ENCODE data around the gene PTPRC. TPM values are rescaled to one million over a fixed set of nuclear protein-coding genes. Genes with fewer than 3 reads are reported as not detected.

Gene PTPRC
- polyA plus RNA-seq, 3 donors from 2014 or later, result 1,000 to 1,490 (median 1,080) TPM

GRCh38 chr1:198628067-198628455, 10.8 kb upstream of the PTPRC start:
- peaks cover 72 to 80% of the 10 kb centered on the region in 2 donors for H3K4me1 Mint-ChIP-seq
- no peaks in the 10 kb centered on the region for H3K9me3 Mint-ChIP-seq
- H3K27ac Mint-ChIP-seq, result peak overlapping the region; percentile 42 to 95 (median 84)
- H3K36me3 Mint-ChIP-seq, result peaks cover 0 to 4% (median under 1%) of the 10 kb centered on the region in 3 donors
- no peak for DNase-seq
- H3K4me3 Mint-ChIP-seq, result peak overlapping the region; percentile 50 to 76 (median 66)
- peaks cover 0 to 7% (median 2%) of the 10 kb centered on the region in 3 donors for H3K27me3 Mint-ChIP-seq (ENCODE audit: low read depth in 3 of 3)

- no peak for DNase-seq
- H3K27me3 Mint-ChIP-seq (ENCODE audit: low read depth in 3 of 3), result peaks cover 3 to 6% (median 4%) of the 10 kb centered on the region in 3 donors
- peak overlapping the region in 3 of 5 donors; percentile 3 to 14 (median 7) for H3K4me3 Mint-ChIP-seq
- peak overlapping the region; percentile 42 to 95 (median 86) for H3K27ac Mint-ChIP-seq
- H3K4me1 Mint-ChIP-seq, result peaks cover 74 to 80% of the 10 kb centered on the region in 2 donors
- H3K36me3 Mint-ChIP-seq, result peaks cover 4 to 12% (median 6%) of the 10 kb centered on the region in 3 donors
- H3K9me3 Mint-ChIP-seq, result peaks cover 0 to 2% (median 0%) of the 10 kb centered on the region in 6 donors
These were observed 9.2 kb upstream of the PTPRC start for GRCh38 chr1:198629610-198630009.

- Mint-ChIP-seq H3K9me3 (peaks cover 0 to 2% (median 0%) of the 10 kb centered on the region in 6 donors), H3K4me3 (no peak overlapping the region), H3K4me1 (peaks cover 71 to 77% of the 10 kb centered on the region in 2 donors), H3K27ac (peak overlapping the region in 1 of 6 donors; percentile 9), H3K27me3 (ENCODE audit: low read depth in 3 of 3) (peaks cover 4 to 6% (median 4%) of the 10 kb centered on the region in 3 donors), H3K36me3 (peaks cover 4 to 12% (median 6%) of the 10 kb centered on the region in 3 donors)
- DNase-seq, result no peak
These were observed 8.0 kb upstream of the PTPRC start for GRCh38 chr1:198630863-198631262.

GRCh38 chr1:198631292-198631691, 7.5 kb upstream of the PTPRC start:
- H3K27ac Mint-ChIP-seq, result no peak overlapping the region
- H3K36me3 Mint-ChIP-seq, result peaks cover 4 to 12% (median 6%) of the 10 kb centered on the region in 3 donors
- H3K4me3 Mint-ChIP-seq, result no peak overlapping the region
- H3K27me3 Mint-ChIP-seq (ENCODE audit: low read depth in 3 of 3), result peaks cover 4 to 6% (median 4%) of the 10 kb centered on the region in 3 donors
- peaks cover 71 to 77% of the 10 kb centered on the region in 2 donors for H3K4me1 Mint-ChIP-seq
- H3K9me3 Mint-ChIP-seq, result peaks cover 0 to 2% (median 0%) of the 10 kb centered on the region in 6 donors
- no peak for DNase-seq

- no peak overlapping the region for H3K27ac Mint-ChIP-seq
- H3K27me3 Mint-ChIP-seq (ENCODE audit: low read depth in 3 of 3), result peaks cover 2 to 4% (median 4%) of the 10 kb centered on the region in 3 donors
- peaks cover 0 to 2% (median 0%) of the 10 kb centered on the region in 6 donors for H3K9me3 Mint-ChIP-seq
- no peak overlapping the region for H3K4me3 Mint-ChIP-seq
- peaks cover 71 to 77% of the 10 kb centered on the region in 2 donors for H3K4me1 Mint-ChIP-seq
- H3K36me3 Mint-ChIP-seq, result peaks cover 4 to 12% (median 6%) of the 10 kb centered on the region in 3 donors
- DNase-seq, result no peak
These were observed 6.8 kb upstream of the PTPRC start for GRCh38 chr1:198632007-198632406.

- H3K36me3 Mint-ChIP-seq, result peaks cover 4 to 12% (median 6%) of the 10 kb centered on the region in 3 donors
These were observed 5.1 kb upstream of the PTPRC start for GRCh38 chr1:198633675-198634121.

GRCh38 chr1:198635964-198636363, 2.9 kb upstream of the PTPRC start:
- peak overlapping the region; percentile 85 to 100 (median 92) for H3K27ac Mint-ChIP-seq
- H3K9me3 Mint-ChIP-seq, result peaks cover 0 to 2% (median 0%) of the 10 kb centered on the region in 6 donors
- H3K4me1 Mint-ChIP-seq, result peaks cover 59 to 66% of the 10 kb centered on the region in 2 donors
- peaks cover 2 to 6% (median 4%) of the 10 kb centered on the region in 3 donors for H3K27me3 Mint-ChIP-seq (ENCODE audit: low read depth in 3 of 3)
- H3K36me3 Mint-ChIP-seq, result peaks cover 9 to 15% (median 10%) of the 10 kb centered on the region in 3 donors
- peak overlapping the region in 1 of 5 donors; percentile 60 for H3K4me3 Mint-ChIP-seq
- DNase-seq, result no peak

More at GRCh38 chr1:198633675-198634121, 5.1 kb upstream of the PTPRC start:
- DNase-seq, result no peak
- Mint-ChIP-seq H3K27me3 (ENCODE audit: low read depth in 3 of 3) (peaks cover 2 to 4% (median 4%) of the 10 kb centered on the region in 3 donors), H3K4me1 (peaks cover 69 to 77% of the 10 kb centered on the region in 2 donors), H3K9me3 (peaks cover 0 to 2% (median 0%) of the 10 kb centered on the region in 6 donors), H3K4me3 (peak overlapping the region in 2 of 5 donors; percentile 15 to 34), H3K27ac (peak overlapping the region in 4 of 6 donors; percentile 6 to 80 (median 23))

- H3K9me3 Mint-ChIP-seq, result peaks cover 0 to 2% (median 0%) of the 10 kb centered on the region in 6 donors
- peak overlapping the region; percentile 22 to 68 (median 60) for H3K4me3 Mint-ChIP-seq
- H3K36me3 Mint-ChIP-seq, result peaks cover 9 to 16% (median 10%) of the 10 kb centered on the region in 3 donors
- H3K4me1 Mint-ChIP-seq, result peaks cover 59 to 66% of the 10 kb centered on the region in 2 donors
- DNase-seq, result no peak
- H3K27me3 Mint-ChIP-seq (ENCODE audit: low read depth in 3 of 3), result peaks cover 2 to 6% (median 4%) of the 10 kb centered on the region in 3 donors
- H3K27ac Mint-ChIP-seq, result peak overlapping the region; percentile 85 to 100 (median 92)
These were observed 2.4 kb upstream of the PTPRC start for GRCh38 chr1:198636391-198636790.

GRCh38 chr1:198637157-198637556, 1.7 kb upstream of the PTPRC start:
- Mint-ChIP-seq H3K9me3 (peaks cover 0 to 2% (median 0%) of the 10 kb centered on the region in 6 donors), H3K27ac (peak overlapping the region; percentile 85 to 100 (median 92)), H3K4me1 (peaks cover 54 to 60% of the 10 kb centered on the region in 2 donors)

GRCh38 chr1:198637916-198638437, 863 bp upstream of the PTPRC start:
- Mint-ChIP-seq H3K4me3 (peak overlapping the region; percentile 86 to 97 (median 93)), H3K27me3 (ENCODE audit: low read depth in 3 of 3) (peaks cover 5 to 9% (median 5%) of the 10 kb centered on the region in 3 donors), H3K4me1 (peaks cover 62 to 66% of the 10 kb centered on the region in 2 donors), H3K9me3 (peaks cover 0 to 2% (median 0%) of the 10 kb centered on the region in 6 donors), H3K36me3 (peaks cover 18 to 31% (median 25%) of the 10 kb centered on the region in 3 donors), H3K27ac (peak overlapping the region; percentile 92 to 100 (median 94))
- DNase-seq, result no peak

More at GRCh38 chr1:198637157-198637556, 1.7 kb upstream of the PTPRC start:
- peaks cover 10 to 23% (median 16%) of the 10 kb centered on the region in 3 donors for H3K36me3 Mint-ChIP-seq
- peak overlapping the region in 4 of 5 donors; percentile 26 to 97 (median 64) for H3K4me3 Mint-ChIP-seq
- DNase-seq, result no peak
- peaks cover 4 to 9% (median 5%) of the 10 kb centered on the region in 3 donors for H3K27me3 Mint-ChIP-seq (ENCODE audit: low read depth in 3 of 3)

- Mint-ChIP-seq H3K36me3 (peaks cover 18 to 34% (median 24%) of the 10 kb centered on the region in 3 donors), H3K27me3 (ENCODE audit: low read depth in 3 of 3) (peaks cover 5 to 7% (median 5%) of the 10 kb centered on the region in 3 donors), H3K27ac (peak overlapping the region; percentile 92 to 100 (median 94)), H3K4me1 (peaks cover 63 to 66% of the 10 kb centered on the region in 2 donors), H3K9me3 (peaks cover 0 to 2% (median 0%) of the 10 kb centered on the region in 6 donors), H3K4me3 (peak overlapping the region; percentile 86 to 97 (median 93))
- DNase-seq, result no peak
These were observed 399 bp upstream of the PTPRC start for GRCh38 chr1:198638441-198638840.

- H3K27ac Mint-ChIP-seq, result peak overlapping the region; percentile 92 to 100 (median 94)
- H3K9me3 Mint-ChIP-seq, result no peaks in the 10 kb centered on the region
- peaks cover 19 to 33% (median 28%) of the 10 kb centered on the region in 3 donors for H3K36me3 Mint-ChIP-seq
- peaks cover 62 to 66% of the 10 kb centered on the region in 2 donors for H3K4me1 Mint-ChIP-seq
- DNase-seq, result no peak
- peaks cover 2 to 8% (median 3%) of the 10 kb centered on the region in 3 donors for H3K27me3 Mint-ChIP-seq (ENCODE audit: low read depth in 3 of 3)
- peak overlapping the region; percentile 86 to 97 (median 93) for H3K4me3 Mint-ChIP-seq
These were observed 867 bp downstream of the PTPRC start for GRCh38 chr1:198639671-198640143.

GRCh38 chr1:198640174-198640573, 1.3 kb downstream of the PTPRC start:
- no peak for DNase-seq
- Mint-ChIP-seq H3K9me3 (no peaks in the 10 kb centered on the region), H3K4me1 (peaks cover 65 to 69% of the 10 kb centered on the region in 2 donors), H3K36me3 (peaks cover 19 to 33% (median 28%) of the 10 kb centered on the region in 3 donors), H3K4me3 (peak overlapping the region; percentile 86 to 97 (median 93)), H3K27ac (peak overlapping the region; percentile 92 to 100 (median 94)), H3K27me3 (ENCODE audit: low read depth in 3 of 3) (peaks cover 2 to 8% (median 3%) of the 10 kb centered on the region in 3 donors)

Measured in immature natural killer cell (primary cell).